Right lobe of liver (tissue), 4 donors: ENCODE data around the gene OSMR.
A peak's percentile ranks its signal among the peaks of the same experiment; 100 is the strongest.

Experiments
- POLR2A ChIP-seq: fragments of 450-650 bp; IDR thresholded peaks from one replicate; pipeline ENCODE4 v1.6.1; 2017; ENCODE audit warnings: antibody characterized with exemption, mild to moderate bottlenecking
- TF ChIP-seq, protein P1 (sequence below), 4 donors: fragments of 200-600 bp in 3 of 4; fragments of 450-650 bp in 1 of 4; IDR thresholded peaks; one replicate each; pipeline versions ENCODE4 v1.5.1 to v1.8.0; 2016 to 2022; ENCODE audit warnings: antibody characterized with exemption in 4 of 4, mild to moderate bottlenecking in 2 of 4
- donor health status: DM: no; HTN: no; CAD: no.
- donor health status: DM: no; HTN: no; CAD: no.
- donor health status: DM: no; HTN: yes; CAD: no.

DNA sequence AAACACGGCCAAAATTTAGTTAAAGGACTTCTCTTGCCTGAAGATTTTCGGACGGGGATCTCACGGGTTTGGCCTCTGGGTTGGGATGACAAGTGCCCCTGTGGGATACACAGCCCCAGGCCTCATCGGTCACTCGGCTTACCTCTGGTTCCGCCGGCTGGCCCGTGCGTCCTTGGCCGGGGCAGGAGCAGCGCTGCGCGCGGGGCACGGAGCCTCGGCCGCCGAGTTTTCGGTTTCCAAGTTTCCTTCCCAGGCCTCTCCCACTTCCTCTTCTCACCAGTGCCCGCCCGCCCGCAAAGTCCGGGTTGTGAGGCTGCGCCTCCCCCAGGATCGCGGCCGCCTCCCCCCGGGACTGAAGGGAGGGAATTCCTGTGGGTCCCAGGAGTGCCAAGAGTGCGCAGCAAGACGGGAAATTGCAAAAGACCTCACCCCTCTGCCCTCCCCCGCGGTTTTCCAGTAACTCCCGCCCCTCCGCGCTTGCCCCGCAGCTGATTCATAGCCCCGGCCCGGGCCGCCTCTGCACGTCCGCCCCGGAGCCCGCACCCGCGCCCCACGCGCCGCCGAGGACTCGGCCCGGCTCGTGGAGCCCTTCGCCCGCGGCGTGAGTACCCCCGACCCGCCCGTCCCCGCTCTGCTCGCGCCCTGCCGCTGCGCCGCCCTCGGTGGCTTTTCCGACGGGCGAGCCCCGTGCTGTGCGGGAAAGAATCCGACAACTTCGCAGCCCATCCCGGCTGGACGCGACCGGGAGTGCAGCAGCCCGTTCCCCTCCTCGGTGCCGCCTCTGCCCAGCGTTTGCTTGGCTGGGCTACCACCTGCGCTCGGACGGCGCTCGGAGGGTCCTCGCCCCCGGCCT, at the start of gene OSMR:
- TF ChIP-seq, protein P1, sequence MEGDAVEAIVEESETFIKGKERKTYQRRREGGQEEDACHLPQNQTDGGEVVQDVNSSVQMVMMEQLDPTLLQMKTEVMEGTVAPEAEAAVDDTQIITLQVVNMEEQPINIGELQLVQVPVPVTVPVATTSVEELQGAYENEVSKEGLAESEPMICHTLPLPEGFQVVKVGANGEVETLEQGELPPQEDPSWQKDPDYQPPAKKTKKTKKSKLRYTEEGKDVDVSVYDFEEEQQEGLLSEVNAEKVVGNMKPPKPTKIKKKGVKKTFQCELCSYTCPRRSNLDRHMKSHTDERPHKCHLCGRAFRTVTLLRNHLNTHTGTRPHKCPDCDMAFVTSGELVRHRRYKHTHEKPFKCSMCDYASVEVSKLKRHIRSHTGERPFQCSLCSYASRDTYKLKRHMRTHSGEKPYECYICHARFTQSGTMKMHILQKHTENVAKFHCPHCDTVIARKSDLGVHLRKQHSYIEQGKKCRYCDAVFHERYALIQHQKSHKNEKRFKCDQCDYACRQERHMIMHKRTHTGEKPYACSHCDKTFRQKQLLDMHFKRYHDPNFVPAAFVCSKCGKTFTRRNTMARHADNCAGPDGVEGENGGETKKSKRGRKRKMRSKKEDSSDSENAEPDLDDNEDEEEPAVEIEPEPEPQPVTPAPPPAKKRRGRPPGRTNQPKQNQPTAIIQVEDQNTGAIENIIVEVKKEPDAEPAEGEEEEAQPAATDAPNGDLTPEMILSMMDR (IDR thresholded peaks at IDR 0.05), result no peak
- TF ChIP-seq POLR2A, result peak; percentile 83
